Epithelial cell of esophagus (primary cell): ENCODE results near the gene RNU6-9.
"Not testable (repeated sequence)": the region's sequence is repeated elsewhere in the genome, so short reads cannot be mapped to it uniquely, and the experiment has no call there.

Experiments
- DNase-seq: peaks from one replicate; pipeline ENCODE4 v3.0.0; 2010; ENCODE audit warnings: low read depth
- H3K4me3 ChIP-seq: 2 replicates; pipeline ENCODE4 v1.5.1; 2011; ENCODE audit warnings: mild to moderate bottlenecking, low read length, control low read depth
- CTCF ChIP-seq: IDR thresholded peaks from 2 replicates; pipeline ENCODE4 v1.5.1; 2011; ENCODE audit warnings: low read depth, mild to moderate bottlenecking, low read length, control low read depth, inconsistent platforms; ENCODE audit not compliant: insufficient read depth; ENCODE audit errors: missing control alignments

The RNU6-9 gene

GRCh38 chr19:850221-850978 lies 42.9 kb upstream of the RNU6-9 start:
- no peak for TF ChIP-seq CTCF
- no peak overlapping the region for H3K4me3 ChIP-seq
- DNase-seq, result peak; percentile 33

GRCh38 chr19:850979-851335 lies 42.3 kb upstream of the RNU6-9 start:
- no peak for DNase-seq
- TF ChIP-seq CTCF, result no peak
- no peak overlapping the region for H3K4me3 ChIP-seq

- no peak for TF ChIP-seq CTCF
- DNase-seq, result no peak
- no peak within 1 kb of the TSS for H3K4me3 ChIP-seq
These were observed 40.9 kb upstream of the RNU6-9 start, which contains the start of gene ELANE for GRCh38 chr19:852136-853013. ELANE (plus strand) TSS chr19:852303; CDS start chr19:852329, 26 bp downstream.

- no peak for DNase-seq
- no peak overlapping the region for H3K4me3 ChIP-seq
- no peak for TF ChIP-seq CTCF
These were observed 40.2 kb upstream of the RNU6-9 start for GRCh38 chr19:853014-853585.

- H3K4me3 ChIP-seq, DNase-seq: not testable (repeated sequence)
These were observed 39.6 kb upstream of the RNU6-9 start for GRCh38 chr19:853614-854220.

GRCh38 chr19:854549-854948 lies 38.7 kb upstream of the RNU6-9 start:
- DNase-seq, result no peak
- no peak for TF ChIP-seq CTCF
- no peak overlapping the region for H3K4me3 ChIP-seq

- TF ChIP-seq CTCF, result no peak
- H3K4me3 ChIP-seq, result no peak overlapping the region
- DNase-seq, result no peak
These were observed 38.1 kb upstream of the RNU6-9 start for GRCh38 chr19:855142-855541.
